DMS153 (cell line): ENCODE data around the gene SERAC1.
A peak's percentile ranks its signal among the peaks of the same experiment; 100 is the strongest.

Experiments used
- DNase-seq: peaks from one replicate; lab custom pipeline; 2025; lab: John Stamatoyannopoulos, UW

SERAC1 gene

GRCh38 chr6:158078320-158078719 lies 89.7 kb downstream of the SERAC1 start:
- DNase-seq, result no peak

- DNase-seq, result no peak
Observed at GRCh38 chr6:158077676-158078075, 90.4 kb downstream of the SERAC1 start.

- DNase-seq, result no peak
Observed at GRCh38 chr6:158076548-158076947, 91.5 kb downstream of the SERAC1 start.

GRCh38 chr6:158073776-158074175 lies 94.3 kb downstream of the SERAC1 start:
- no peak for DNase-seq

- peak; percentile 50 for DNase-seq
Observed at GRCh38 chr6:158072083-158072721, 95.9 kb downstream of the SERAC1 start.

- no peak for DNase-seq
Observed at GRCh38 chr6:158071121-158072082, 96.7 kb downstream of the SERAC1 start.

- no peak for DNase-seq
Observed at GRCh38 chr6:158070513-158070912, 97.5 kb downstream of the SERAC1 start.

GRCh38 chr6:158069800-158070195 lies 98.3 kb downstream of the SERAC1 start:
- DNase-seq, result no peak

- peak; percentile 68 for DNase-seq
Observed at GRCh38 chr6:158068893-158069799, 98.9 kb downstream of the SERAC1 start.

- DNase-seq, result no peak
Observed at GRCh38 chr6:158068156-158068892, 99.7 kb downstream of the SERAC1 start.

GRCh38 chr6:158067436-158068015 lies 100.5 kb downstream of the SERAC1 start:
- DNase-seq, result no peak

- DNase-seq, result no peak
Observed at GRCh38 chr6:158066136-158066781, 101.8 kb downstream of the SERAC1 start.

GRCh38 chr6:158064725-158065251 lies 103.3 kb downstream of the SERAC1 start:
- DNase-seq, result no peak

GRCh38 chr6:158063736-158064135 lies 104.3 kb downstream of the SERAC1 start:
- no peak for DNase-seq

GRCh38 chr6:158061709-158062461 lies 106.2 kb downstream of the SERAC1 start:
- no peak for DNase-seq

- DNase-seq, result peak; percentile 9
Observed at GRCh38 chr6:158061361-158061708, 106.7 kb downstream of the SERAC1 start.

- DNase-seq, result peak; percentile 87
Observed at GRCh38 chr6:158060455-158061360, 107.4 kb downstream of the SERAC1 start.
